Measurements from ENCODE around the gene ATP1A1.
A peak's percentile ranks its signal among the peaks of the same experiment; 100 is the strongest.

ATP1A1 gene

DNA sequence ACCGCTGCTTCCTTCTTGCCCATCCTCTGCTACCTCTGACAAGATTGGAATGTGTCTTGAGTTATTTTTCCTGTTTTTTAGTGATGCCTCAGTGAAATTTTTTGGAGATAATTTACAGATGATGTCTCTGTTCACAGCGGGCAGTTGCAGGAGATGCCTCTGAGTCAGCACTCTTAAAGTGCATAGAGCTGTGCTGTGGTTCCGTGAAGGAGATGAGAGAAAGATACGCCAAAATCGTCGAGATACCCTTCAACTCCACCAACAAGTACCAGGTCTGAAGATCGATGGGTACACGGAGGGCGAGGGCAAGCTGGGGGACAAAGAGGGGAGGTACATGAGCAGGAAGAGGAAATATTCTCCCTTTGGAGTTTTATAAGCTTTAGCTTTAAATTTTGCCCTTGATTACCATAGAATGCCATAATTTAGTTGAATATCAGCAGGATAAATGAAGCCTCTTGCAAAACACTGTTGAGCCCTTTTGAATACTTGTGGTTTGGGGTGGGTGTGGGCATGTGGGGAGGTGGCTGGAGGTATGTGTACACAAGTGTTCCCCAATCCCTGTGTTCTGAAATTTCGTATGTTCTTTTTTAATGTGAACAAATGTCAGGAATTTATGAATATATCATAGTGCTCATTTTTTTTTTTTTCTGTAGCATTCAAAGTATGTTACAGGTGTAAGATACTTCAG lies 19.8 kb downstream of the ATP1A1 start:
- DNase-seq = no peak

DNA sequence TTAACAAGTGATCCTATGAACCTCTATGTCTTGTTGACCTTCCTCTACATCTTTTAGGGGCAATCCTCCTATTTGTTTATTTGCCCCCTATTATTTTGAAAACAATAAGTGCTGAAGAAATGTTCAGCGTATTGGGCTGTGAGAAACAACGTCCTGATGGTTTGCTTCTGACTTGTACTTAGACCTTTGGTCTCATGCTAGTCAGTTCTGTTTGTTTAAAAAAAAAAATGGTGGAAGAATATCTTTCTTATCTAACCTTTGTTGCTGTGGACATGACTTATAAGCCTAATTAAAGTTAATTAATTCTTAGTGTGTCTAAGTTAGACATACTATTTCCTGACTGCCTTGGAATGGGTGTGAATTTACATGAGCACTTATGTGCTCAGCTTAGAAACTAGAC lies 20.7 kb downstream of the ATP1A1 start:
- DNase-seq = no peak

DNA sequence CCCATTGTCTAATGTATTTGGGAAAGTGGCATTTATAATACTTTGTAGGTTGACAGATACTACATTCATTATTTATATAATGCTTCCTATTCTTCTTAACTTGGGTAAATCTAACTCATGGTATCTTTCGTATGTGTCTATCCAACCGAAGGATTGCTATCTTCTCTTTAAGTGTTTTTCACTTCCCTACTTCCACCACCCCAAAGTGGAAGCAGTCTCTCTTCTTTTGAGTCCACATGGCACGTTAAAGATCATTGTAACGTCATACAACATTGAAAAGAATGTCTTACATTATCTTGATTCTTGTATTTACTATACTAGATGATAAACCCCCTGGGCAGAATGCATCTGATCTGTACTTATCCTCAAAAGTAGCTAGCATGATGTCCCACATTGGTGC lies 21.2 kb downstream of the ATP1A1 start:
- DNase-seq = no peak

DNA sequence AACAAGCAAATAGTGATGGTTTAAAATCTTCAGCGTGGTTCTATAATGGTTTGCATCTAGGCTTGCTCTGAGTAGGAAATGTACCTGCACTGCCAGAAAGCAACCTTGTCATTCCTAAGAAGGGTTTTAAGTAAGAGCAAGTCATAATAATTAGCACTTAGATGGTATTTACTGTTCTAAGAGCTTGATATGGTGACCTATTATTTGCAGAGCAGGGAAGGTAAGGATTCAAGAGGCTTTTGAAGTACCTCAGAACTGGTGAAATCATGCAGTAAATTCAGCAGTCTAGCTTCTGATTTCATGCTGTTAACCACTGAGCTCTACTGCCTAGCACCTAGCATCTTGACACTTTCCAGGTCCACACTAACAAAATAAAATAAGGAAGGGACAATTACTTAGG lies 23.7 kb downstream of the ATP1A1 start:
- no peak for DNase-seq

DNA sequence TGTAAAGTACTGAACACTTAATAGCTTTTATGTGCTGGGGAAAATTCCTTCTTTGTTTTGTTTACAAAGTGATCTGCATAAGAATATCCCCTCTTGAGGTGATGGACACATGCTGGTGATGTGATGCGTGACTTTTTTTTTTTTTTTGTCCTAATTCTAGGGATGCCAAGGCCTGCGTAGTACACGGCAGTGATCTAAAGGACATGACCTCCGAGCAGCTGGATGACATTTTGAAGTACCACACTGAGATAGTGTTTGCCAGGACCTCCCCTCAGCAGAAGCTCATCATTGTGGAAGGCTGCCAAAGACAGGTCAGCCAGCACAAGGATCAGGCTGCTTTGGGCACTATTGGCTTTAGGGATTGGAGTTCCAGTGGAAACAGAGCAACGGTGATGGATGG lies 24.7 kb downstream of the ATP1A1 start:
- DNase-seq = no peak

DNA sequence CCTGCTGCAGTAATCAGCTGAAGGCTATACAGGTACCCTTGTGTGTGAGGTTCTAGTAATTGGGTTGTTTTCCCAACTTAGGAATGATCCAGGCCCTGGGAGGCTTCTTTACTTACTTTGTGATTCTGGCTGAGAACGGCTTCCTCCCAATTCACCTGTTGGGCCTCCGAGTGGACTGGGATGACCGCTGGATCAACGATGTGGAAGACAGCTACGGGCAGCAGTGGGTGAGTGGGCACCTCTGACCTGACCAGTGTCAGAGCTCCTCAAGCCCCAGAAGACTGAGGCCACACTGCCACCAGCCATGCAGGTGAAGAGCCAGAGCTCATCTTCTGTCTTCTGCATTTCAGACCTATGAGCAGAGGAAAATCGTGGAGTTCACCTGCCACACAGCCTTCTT lies 27.7 kb downstream of the ATP1A1 start:
- no peak for DNase-seq

DNA sequence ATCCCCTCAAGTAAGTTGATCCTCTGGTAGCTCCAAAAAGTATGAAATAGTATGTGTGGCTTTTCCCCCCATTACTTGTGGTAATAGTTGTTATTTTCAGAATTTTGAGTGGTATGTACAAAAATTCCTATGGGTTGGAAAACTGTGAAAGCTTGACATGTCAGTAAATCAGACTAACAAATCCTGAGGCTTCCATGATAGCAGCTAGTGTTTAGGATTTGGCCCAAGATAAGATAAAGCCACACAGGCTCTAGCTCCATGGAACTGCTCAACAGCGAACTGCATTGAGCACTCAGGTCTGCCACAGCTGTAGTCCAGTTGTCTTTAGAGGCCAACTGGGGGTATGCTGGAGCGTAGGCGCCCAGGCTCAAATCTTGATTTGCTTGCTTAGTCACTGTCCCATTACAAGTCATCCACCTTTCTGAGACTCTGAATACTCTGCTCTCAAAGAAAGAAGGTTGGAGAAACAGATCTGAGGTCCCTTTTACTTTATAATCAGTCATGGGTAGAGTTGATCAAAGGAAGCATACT lies 28.7 kb downstream of the ATP1A1 start:
- DNase-seq = no peak

DNA sequence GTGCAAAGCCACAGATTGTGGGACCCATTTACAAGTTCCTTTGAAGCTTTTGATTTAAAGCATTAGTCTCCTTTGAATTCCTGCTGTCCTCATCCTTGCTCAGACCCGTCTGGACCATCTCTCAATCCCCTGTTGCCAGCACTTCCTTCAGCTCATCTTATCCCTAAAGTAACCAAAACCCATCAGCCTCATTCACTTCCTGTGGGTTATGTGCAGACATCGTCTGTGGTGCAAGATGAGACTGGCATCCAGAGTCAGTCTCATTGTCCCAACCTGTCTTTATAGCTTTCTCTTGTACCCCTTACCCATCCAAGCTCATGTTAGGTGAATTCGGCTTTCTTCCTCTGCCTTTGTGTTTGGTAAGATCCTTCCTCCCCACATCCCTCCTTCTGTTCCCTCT lies 29.3 kb downstream of the ATP1A1 start:
- DNase-seq = no peak

DNA sequence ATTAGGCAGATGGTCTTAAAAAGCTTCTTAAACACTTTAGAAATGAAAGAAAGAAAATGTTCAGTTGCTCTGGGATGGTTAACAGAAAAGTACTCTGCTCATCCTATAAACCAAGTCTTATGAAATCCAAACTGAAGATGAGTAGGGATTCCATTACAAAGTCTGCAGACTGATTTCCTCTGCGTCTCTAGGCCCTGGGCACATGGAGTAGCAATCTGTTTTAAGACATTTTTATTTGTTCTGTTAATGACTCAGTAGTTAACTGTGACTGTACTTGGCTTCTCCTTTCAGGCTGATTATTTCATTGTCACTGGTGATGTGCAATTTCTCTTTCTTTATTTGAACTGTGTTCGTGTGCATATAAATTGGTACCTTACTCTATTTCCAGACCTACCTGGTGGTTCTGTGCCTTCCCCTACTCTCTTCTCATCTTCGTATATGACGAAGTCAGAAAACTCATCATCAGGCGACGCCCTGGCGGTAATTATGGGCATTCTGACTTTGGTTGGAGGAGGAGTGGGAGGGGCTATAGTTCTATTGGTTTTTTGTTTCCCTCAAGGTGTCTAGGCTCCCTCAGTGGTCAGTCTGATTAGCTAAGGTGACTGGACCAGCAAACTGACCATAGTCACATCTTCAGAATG lies 30.6 kb downstream of the ATP1A1 start:
- no peak for DNase-seq

DNA sequence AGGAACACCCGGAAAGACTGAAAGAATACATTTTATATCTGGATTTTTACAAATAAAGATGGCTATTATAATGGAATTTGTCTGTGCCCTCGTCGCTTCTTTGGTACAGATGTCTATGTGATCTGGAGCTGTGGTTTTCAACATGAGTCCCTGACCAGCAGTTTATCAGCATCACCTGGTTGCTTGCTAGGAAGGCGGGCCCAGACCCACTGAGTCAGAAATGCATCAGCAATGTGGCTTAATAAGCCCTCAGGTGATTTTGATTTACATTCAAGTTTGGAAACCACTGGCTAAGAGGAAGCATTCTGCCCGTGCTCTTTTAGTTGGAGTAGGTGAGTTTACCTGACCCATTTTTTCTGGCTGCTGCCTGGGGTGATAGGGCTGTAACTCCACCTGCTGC lies 31.7 kb downstream of the ATP1A1 start:
- no peak for DNase-seq

DNA sequence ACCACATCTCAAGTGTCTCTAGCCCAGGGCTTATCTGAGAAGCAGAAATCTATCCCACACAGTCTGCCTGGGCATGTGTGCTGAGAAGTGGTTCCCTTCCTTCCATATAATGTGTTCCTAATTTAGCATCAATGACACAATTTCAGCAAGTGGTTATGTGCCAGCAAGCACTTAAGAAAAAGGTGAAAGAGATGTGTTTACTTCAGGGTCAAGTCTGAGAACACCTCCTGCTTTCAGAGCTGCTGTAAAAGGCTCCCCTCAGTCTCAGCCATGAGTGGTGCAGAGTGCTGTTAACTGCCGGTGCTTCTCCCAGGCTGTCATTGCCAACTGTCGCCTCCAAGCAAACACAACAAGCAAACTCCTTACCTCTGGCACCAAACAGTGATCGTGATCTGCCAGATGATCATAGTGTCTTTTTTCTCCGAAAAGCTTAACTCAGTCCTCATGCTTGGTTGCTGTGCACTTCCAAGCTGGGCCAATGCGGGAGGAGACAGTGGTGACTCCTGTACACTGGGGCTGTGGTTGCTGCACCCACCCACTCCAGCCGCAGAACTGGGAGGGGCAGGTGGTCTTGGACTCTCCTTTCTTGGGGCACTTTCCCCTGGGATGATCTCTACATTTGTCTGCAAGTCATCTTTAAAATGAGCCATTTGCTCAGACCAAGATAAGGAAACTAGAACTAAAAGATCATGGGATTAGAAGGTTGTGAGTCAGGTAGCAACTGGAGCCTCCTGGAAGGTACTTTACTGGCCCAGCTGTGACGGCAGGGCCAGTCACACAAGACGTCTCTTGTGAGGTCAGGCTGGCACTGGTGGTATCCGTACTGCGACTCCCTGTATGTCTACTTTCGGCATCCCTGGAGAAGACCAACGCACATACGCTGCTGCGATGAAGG lies 32.4 kb downstream of the ATP1A1 start:
- no peak for DNase-seq

DNA sequence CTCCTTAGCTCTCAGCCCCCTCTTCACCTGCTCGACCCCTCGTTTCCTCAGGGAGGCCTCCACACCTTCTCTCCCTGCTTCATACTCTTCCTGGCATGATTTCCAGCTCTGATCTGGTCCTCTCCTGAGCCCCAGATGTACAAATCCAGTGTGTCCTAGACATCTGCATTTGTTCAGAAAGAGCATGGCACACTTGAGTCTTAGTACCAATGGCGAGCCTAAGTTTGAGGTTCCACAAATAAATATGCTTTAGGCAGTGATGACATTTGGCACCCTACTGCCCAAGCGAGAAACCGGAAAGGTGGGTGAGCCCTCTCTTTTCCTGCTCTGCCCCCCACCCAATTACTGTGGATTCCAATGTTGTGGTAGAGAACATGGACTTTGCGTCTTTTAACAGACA lies 34.0 kb downstream of the ATP1A1 start:
- no peak for DNase-seq

DNA sequence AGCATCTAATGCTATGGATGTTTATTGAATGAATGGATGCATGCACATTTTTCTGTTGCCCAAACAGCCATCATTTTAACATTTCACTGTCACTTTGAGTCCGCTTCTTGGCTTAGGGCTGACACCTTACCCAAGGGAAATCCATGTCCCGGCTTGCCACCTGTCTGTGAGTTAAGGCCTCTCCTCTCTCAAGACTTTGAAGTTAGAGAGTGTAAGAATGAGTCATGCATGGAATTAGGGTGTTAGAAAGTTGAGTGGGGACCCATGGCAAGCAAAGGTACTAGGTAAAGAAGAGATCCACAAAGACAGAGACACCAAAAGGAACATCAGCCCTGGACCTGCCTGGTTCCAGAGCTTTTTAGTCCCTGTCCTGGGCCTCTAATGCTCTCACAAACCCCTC lies 35.1 kb downstream of the ATP1A1 start:
- no peak for DNase-seq

DNA sequence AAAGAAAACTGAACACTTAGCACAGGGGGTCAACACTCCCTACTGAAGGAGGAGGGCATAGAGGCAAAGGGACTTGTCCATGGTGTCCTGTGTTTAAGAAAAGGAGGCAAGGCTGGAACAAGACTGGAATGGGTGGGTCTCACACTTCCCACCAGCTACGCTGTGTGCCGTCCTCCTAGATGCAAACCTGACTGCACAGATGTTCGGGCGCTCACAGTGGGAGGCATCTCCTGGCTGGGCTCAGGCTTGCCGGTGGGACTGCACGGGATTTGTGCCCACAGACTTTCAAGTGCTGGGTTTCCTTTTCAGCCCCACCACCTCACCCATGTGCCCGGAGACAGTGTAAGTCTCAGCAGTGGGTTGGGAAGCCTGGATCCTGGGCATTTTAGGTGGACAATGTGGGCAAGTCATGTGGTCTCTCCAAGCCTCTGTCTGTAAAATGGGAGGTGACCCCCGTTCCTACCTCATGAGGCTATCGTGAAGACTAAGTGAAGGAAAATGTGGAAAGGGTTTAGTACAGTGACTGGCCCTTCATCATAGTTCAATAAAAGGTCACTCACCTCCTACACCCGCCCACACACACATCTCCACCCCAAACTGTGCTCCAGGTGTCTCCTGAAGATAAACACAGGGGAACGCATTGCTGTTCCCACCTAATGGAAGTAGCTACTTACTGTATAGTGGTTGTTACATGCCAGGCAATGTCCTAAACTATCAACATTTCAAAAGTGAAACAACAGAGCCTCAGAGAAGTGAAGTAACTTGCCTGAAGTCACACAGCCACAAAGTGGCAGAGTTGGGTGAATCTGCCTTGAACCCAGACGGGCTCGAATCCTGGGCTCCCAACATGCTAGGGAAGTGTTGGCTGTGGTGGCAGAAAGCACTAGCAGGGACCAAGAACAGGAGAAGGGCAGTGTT lies 36.0 kb downstream of the ATP1A1 start:
- no peak for DNase-seq

DNA sequence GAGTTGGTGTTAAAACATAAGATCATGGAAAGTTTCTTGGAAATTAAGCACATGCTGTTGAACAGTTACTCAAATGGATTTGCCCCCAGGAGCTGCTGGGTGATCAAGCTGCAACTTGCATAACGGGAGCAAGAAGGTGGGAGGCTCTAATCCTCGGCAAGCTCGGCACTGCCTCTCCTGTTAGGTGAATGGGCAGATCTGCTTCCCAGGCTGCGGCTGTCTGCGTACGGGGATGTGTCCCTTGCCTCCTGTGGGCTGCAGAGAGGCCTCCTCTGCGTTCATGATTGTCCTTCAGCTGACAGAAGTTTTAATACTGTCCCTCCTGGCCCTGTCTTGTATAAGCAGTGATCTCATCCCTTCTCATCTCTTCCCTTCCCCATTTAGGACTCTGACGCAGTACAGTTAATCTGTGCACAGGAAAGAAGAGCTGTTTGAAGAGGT lies 36.7 kb downstream of the ATP1A1 start:
- peak in 1 of 2 donors; percentile 49 for DNase-seq

DNA sequence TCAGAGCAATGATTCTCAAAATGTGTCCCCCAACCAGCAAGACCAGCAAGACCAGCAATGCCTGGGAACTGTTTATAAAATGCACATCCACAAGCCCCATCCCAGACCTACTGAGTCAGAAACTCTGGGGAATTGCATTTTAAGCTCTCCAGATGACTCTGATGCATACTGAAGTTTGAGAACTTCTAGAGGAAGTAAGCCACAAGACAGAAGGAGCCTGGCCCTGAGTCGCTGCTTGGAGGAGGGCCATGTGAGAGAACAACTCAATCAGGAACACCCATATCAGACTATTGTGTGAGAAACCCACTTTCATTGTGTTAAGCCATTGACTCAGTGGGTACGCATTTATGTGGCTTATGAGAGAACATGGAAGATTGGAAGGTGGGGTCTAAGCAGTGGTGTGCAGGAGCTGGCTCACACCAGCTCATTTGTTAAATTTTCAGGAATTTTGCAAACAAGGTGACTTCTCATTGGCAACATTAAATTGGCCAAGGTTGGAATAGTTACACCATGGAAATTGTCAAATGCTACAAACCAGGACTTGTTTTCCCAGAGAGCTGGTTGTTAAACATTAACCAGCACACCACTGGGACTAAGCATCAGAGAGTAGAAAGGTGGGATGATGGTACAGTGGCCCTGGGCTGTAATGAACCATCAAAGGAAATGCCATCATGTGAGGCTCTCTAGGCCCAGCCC lies 38.9 kb downstream of the ATP1A1 start:
- DNase-seq = peak; percentile 50 to 80

DNA sequence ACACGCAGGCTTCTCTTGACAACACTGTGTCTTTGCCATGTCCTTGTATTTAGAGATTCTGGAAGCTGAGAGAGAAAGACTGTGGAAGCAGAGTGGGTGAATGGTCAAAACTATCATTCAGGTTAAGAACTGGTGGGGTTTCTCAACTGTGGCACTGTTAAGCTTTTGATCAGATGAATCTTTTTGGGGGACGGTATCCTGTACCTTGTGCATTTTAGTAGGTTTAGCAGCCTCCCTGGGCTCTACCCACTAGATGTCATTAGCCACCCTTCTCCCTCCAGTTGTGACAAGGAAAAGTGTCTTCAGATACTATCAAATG lies 39.4 kb downstream of the ATP1A1 start:
- no peak for DNase-seq

DNA sequence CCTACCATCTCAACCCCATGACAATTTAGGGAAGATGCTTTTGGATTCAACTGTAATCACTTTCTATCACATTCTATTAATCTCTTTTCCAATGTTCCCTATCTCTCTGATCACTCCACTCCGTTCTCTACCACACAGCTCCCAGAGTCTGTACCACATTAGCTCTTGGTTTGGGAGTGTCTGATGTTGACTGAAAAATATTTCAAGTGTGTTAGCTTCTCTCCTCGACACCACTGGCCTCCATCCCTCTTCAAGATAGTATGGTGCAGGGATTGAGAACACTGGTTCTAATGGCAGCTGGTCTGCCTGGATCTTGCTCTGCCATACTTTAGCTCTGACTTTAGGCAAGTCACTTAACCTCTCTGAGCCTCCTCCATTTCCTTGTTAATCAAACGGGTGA lies 39.9 kb downstream of the ATP1A1 start:
- no peak for DNase-seq

DNA sequence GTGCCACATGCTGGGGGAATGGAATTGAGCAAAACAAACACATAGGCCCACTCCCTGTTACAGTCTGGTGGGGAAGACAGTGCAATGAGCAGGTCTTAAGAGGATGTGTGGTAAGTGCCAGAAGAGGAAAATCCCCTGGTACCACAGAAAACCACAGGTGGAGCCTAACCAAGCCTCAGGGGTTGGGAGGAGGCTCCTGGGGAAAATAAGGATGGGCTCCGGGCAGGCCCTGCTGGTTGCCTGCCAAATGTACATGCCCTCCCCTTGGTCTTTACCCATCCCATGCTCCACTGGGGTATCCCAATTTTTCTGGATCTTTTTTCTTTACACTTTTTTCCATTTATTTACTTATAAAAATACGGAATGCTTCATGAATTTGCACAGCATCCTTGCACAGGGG lies 40.4 kb downstream of the ATP1A1 start:
- DNase-seq = no peak

DNA sequence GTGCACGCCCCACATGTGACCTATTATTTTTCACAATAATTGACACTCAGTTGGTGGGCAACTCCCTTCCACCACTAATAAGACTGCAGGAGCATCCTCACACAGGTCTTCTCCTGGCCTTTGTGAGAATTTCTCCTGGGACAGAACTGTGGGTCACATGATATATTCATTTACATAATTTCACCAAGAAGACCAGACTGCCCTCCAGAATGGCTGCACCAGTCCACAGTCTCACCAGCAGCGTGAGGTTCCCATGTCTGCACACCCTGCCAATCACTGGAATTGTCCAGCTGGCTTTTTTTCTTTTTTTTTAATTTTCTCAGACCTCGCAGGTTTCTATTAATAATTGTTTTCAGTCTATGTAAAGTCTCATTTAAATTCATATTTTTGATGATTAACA lies 41.3 kb downstream of the ATP1A1 start:
- DNase-seq = no peak

DNA sequence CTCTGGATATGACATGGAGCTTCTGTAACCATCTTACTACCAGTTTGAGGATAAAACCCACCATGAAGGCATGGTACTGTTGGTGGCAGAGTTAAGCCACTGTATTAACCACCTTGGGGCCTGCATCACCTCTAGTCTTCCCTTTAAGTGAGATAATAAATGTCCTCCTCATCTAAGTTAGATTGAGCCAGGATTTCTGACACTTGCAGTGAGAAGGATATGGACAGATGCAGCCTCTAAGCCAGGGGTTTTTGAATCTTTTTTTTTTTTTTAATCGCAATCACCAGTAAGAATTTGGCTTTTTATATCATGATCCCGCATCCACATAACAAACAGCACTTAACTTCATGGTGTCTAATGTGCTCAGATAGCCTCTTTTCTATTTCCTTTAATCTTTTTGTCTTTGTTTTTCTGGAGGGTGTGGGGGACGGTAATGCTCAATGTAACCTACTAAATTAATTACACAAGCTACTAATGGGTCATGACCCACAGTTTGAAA lies 42.2 kb downstream of the ATP1A1 start:
- DNase-seq = no peak
